ENCODE results near the gene GAS6.
"Not testable (repeated sequence)": the region's sequence is repeated elsewhere in the genome, so short reads cannot be mapped to it uniquely, and the experiment has no call there.

Gene GAS6

GRCh38 chr13:113867913-113868312 lies 4.0 kb upstream of the GAS6 start:
- H3K9me3 Mint-ChIP-seq; H3K36me3 Mint-ChIP-seq (ENCODE audit: low read depth); H3K4me3 Mint-ChIP-seq; H3K27ac Mint-ChIP-seq: not testable (repeated sequence)
- peaks cover 25% of the 10 kb centered on the region for H3K4me1 Mint-ChIP-seq (ENCODE audit: low read depth)
- intact Hi-C loops (cut with micrococcal nuclease): loop anchor here (10.0 kb wide), 1 partner anchor 67 kb away; no protein-coding TSS in a partner anchor
- peaks cover 49% of the 10 kb centered on the region for H3K27me3 Mint-ChIP-seq

- Mint-ChIP-seq H3K9me3 (no peaks in the 10 kb centered on the region), H3K36me3 (ENCODE audit: low read depth) (peaks cover 33% of the 10 kb centered on the region), H3K4me1 (ENCODE audit: low read depth) (peaks cover 48% of the 10 kb centered on the region), H3K4me3 (no peak overlapping the region), H3K27me3 (peaks cover 31% of the 10 kb centered on the region), H3K27ac (no peak overlapping the region)
- intact Hi-C loops (cut with micrococcal nuclease): loop anchor here (10.0 kb wide), 1 partner anchor 69 kb away; no protein-coding TSS in a partner anchor
These were observed 1.6 kb upstream of the GAS6 start for GRCh38 chr13:113865427-113865826.

- Mint-ChIP-seq H3K27me3 (peaks cover 31% of the 10 kb centered on the region), H3K4me1 (ENCODE audit: low read depth) (peaks cover 52% of the 10 kb centered on the region), H3K4me3 (peak overlapping the region; percentile 92), H3K27ac (peak overlapping the region; percentile 93), H3K36me3 (ENCODE audit: low read depth) (peaks cover 43% of the 10 kb centered on the region), H3K9me3 (no peaks in the 10 kb centered on the region)
- intact Hi-C loops (cut with micrococcal nuclease): loop anchor here (10.0 kb wide), 1 partner anchor 70 kb away; no protein-coding TSS in a partner anchor
These were observed 506 bp upstream of the GAS6 start for GRCh38 chr13:113864273-113864890.

- Mint-ChIP-seq H3K4me3 (peak overlapping the region; percentile 92), H3K27ac (peak overlapping the region; percentile 93), H3K27me3 (peaks cover 24% of the 10 kb centered on the region), H3K4me1 (ENCODE audit: low read depth) (peaks cover 63% of the 10 kb centered on the region), H3K36me3 (ENCODE audit: low read depth) (peaks cover 57% of the 10 kb centered on the region), H3K9me3 (no peaks in the 10 kb centered on the region)
- intact Hi-C loops (cut with micrococcal nuclease): loop anchor here (10.0 kb wide), 1 partner anchor 72 kb away; no protein-coding TSS in a partner anchor
These were observed 849 bp downstream of the GAS6 start for GRCh38 chr13:113862931-113863523.

- Mint-ChIP-seq H3K9me3 (no peaks in the 10 kb centered on the region), H3K27ac (peak overlapping the region; percentile 93)
These were observed 1.5 kb downstream of the GAS6 start for GRCh38 chr13:113862191-113862930.

GRCh38 chr13:113861433-113862030 lies 2.3 kb downstream of the GAS6 start:
- Mint-ChIP-seq H3K9me3 (no peaks in the 10 kb centered on the region), H3K36me3 (ENCODE audit: low read depth) (peaks cover 69% of the 10 kb centered on the region), H3K27ac (peak overlapping the region; percentile 93), H3K27me3 (peaks cover 19% of the 10 kb centered on the region), H3K4me3 (peak overlapping the region; percentile 92), H3K4me1 (ENCODE audit: low read depth) (peaks cover 68% of the 10 kb centered on the region)
- intact Hi-C loops (cut with micrococcal nuclease): loop anchor here (10.0 kb wide), 1 partner anchor 73 kb away; no protein-coding TSS in a partner anchor

More at GRCh38 chr13:113862191-113862930, 1.5 kb downstream of the GAS6 start:
- Mint-ChIP-seq H3K36me3 (ENCODE audit: low read depth) (peaks cover 64% of the 10 kb centered on the region), H3K4me3 (peak overlapping the region; percentile 92), H3K27me3 (peaks cover 21% of the 10 kb centered on the region), H3K4me1 (ENCODE audit: low read depth) (peaks cover 66% of the 10 kb centered on the region)
- intact Hi-C loops (cut with micrococcal nuclease): loop anchor here (10.0 kb wide), 1 partner anchor 72 kb away; no protein-coding TSS in a partner anchor

- Mint-ChIP-seq H3K4me1 (ENCODE audit: low read depth) (peaks cover 68% of the 10 kb centered on the region), H3K4me3 (peak overlapping the region; percentile 92), H3K36me3 (ENCODE audit: low read depth) (peaks cover 76% of the 10 kb centered on the region), H3K27ac (peak overlapping the region; percentile 93), H3K9me3 (no peaks in the 10 kb centered on the region), H3K27me3 (peaks cover 17% of the 10 kb centered on the region)
- intact Hi-C loops (cut with micrococcal nuclease): loop anchor here (10.0 kb wide), 1 partner anchor 74 kb away; no protein-coding TSS in a partner anchor
These were observed 3.0 kb downstream of the GAS6 start for GRCh38 chr13:113860665-113861432.

- intact Hi-C loops (cut with micrococcal nuclease): loop anchor here (10.0 kb wide), 1 partner anchor 75 kb away; no protein-coding TSS in a partner anchor
- H3K27me3 Mint-ChIP-seq: peaks cover 10% of the 10 kb centered on the region
- H3K4me1 Mint-ChIP-seq (ENCODE audit: low read depth): peaks cover 66% of the 10 kb centered on the region
- peak overlapping the region; percentile 53 for H3K4me3 Mint-ChIP-seq
- H3K27ac Mint-ChIP-seq: peak overlapping the region; percentile 93
- no peaks in the 10 kb centered on the region for H3K9me3 Mint-ChIP-seq
- H3K36me3 Mint-ChIP-seq (ENCODE audit: low read depth): peaks cover 80% of the 10 kb centered on the region
These were observed 3.7 kb downstream of the GAS6 start for GRCh38 chr13:113860051-113860664.

- H3K4me3 Mint-ChIP-seq: no peak overlapping the region
- no peak overlapping the region for H3K27ac Mint-ChIP-seq
- peaks cover 3% of the 10 kb centered on the region for H3K27me3 Mint-ChIP-seq
- peaks cover 80% of the 10 kb centered on the region for H3K36me3 Mint-ChIP-seq (ENCODE audit: low read depth)
- no peaks in the 10 kb centered on the region for H3K9me3 Mint-ChIP-seq
- peaks cover 59% of the 10 kb centered on the region for H3K4me1 Mint-ChIP-seq (ENCODE audit: low read depth)
- intact Hi-C loops (cut with micrococcal nuclease): loop anchor here (10.0 kb wide), 1 partner anchor 75 kb away; no protein-coding TSS in a partner anchor
These were observed 4.4 kb downstream of the GAS6 start for GRCh38 chr13:113859311-113860050.

GRCh38 chr13:113857531-113858195 lies 6.2 kb downstream of the GAS6 start:
- peaks cover 3% of the 10 kb centered on the region for H3K27me3 Mint-ChIP-seq
- H3K9me3 Mint-ChIP-seq: no peaks in the 10 kb centered on the region
- H3K4me1 Mint-ChIP-seq (ENCODE audit: low read depth): peaks cover 55% of the 10 kb centered on the region
- H3K4me3 Mint-ChIP-seq: no peak overlapping the region
- intact Hi-C loops (cut with micrococcal nuclease): no loop called here
- peak overlapping the region; percentile 47 for H3K27ac Mint-ChIP-seq
- peaks cover 70% of the 10 kb centered on the region for H3K36me3 Mint-ChIP-seq (ENCODE audit: low read depth)

GRCh38 chr13:113856716-113857065 lies 7.2 kb downstream of the GAS6 start:
- Mint-ChIP-seq H3K27ac (no peak overlapping the region), H3K27me3 (peaks cover 3% of the 10 kb centered on the region), H3K4me1 (ENCODE audit: low read depth) (peaks cover 45% of the 10 kb centered on the region), H3K36me3 (ENCODE audit: low read depth) (peaks cover 60% of the 10 kb centered on the region), H3K9me3 (no peaks in the 10 kb centered on the region), H3K4me3 (peak overlapping the region; percentile 6)
- intact Hi-C loops (cut with micrococcal nuclease): no loop called here
